WTC11 (cell line): ENCODE data around the gene WARS2. TPM values are rescaled to one million over a fixed set of nuclear protein-coding genes. Genes with fewer than 3 reads are reported as not detected.

Experiments
- CBFB ChIP-seq: sonication (generic); formaldehyde crosslinking; IDR thresholded peaks from 2 replicates; pipeline ENCODE4 v1.8.1; 2022; ENCODE audit warnings: mild to moderate bottlenecking, low read depth, missing genetic modification reagents
- JUN ChIP-seq: sonication (generic); formaldehyde crosslinking; IDR thresholded peaks from 2 replicates; pipeline ENCODE4 v1.8.0; 2023; ENCODE audit warnings: mild to moderate bottlenecking, missing genetic modification reagents
- TCF7 ChIP-seq: sonication (generic); formaldehyde crosslinking; IDR thresholded peaks from 2 replicates; pipeline ENCODE4 v1.8.0; 2022; ENCODE audit warnings: mild to moderate bottlenecking, low read depth, missing genetic modification reagents, moderate library complexity
- USF1 ChIP-seq: sonication (generic); formaldehyde crosslinking; IDR thresholded peaks from 2 replicates; pipeline ENCODE4 v1.8.0; 2022; ENCODE audit warnings: mild to moderate bottlenecking, missing genetic modification reagents
- ZNF512 ChIP-seq: sonication (generic); formaldehyde crosslinking; IDR thresholded peaks from 2 replicates; pipeline ENCODE4 v1.8.1; 2022; ENCODE audit warnings: missing genetic modification reagents, borderline replicate concordance
- total RNA-seq: library from RNA; stranded (reverse); gene quantifications from 3 replicates; pipeline ENCODE4 v1.2.3, GENCODE V29; 2021
- TF ChIP-seq, protein P1 (sequence below): sonication (generic); formaldehyde crosslinking; IDR thresholded peaks from 2 replicates; pipeline ENCODE4 v1.8.1; 2022; ENCODE audit warnings: low read depth, mild to moderate bottlenecking, moderate library complexity, missing genetic modification reagents, borderline replicate concordance
- TF ChIP-seq, protein P2 (sequence below): sonication (generic); formaldehyde crosslinking; IDR thresholded peaks from 2 replicates; pipeline ENCODE4 v1.8.1; 2023; ENCODE audit warnings: mild to moderate bottlenecking, moderate library complexity, missing genetic modification reagents
- TF ChIP-seq, protein P3 (sequence below): sonication (generic); formaldehyde crosslinking; IDR thresholded peaks from 2 replicates; pipeline ENCODE4 v1.8.1; 2023; ENCODE audit warnings: mild to moderate bottlenecking, missing genetic modification reagents, moderate library complexity
- TF ChIP-seq, protein P4 (sequence below): fragments of 250-450 bp; sonication (Bioruptor Pico); conservative IDR thresholded peaks from 2 replicates; pipeline ENCODE4 v1.9.0; 2021; ENCODE audit warnings: mild to moderate bottlenecking

Gene WARS2
- total RNA-seq, 1 experiment from 2014 or later, result 9.3 TPM

GRCh38 chr1:118981436-118981835 is 159.0 kb downstream of the WARS2 start (continued):
- TF ChIP-seq, protein P1, sequence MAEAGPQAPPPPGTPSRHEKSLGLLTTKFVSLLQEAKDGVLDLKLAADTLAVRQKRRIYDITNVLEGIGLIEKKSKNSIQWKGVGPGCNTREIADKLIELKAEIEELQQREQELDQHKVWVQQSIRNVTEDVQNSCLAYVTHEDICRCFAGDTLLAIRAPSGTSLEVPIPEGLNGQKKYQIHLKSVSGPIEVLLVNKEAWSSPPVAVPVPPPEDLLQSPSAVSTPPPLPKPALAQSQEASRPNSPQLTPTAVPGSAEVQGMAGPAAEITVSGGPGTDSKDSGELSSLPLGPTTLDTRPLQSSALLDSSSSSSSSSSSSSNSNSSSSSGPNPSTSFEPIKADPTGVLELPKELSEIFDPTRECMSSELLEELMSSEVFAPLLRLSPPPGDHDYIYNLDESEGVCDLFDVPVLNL, result no peak
- no peak for TF ChIP-seq ZNF512 (CRISPR knock-in tag)
- TF ChIP-seq CBFB (CRISPR knock-in tag), result no peak
- TF ChIP-seq USF1 (CRISPR knock-in tag), result no peak
- TF ChIP-seq JUN, result no peak
- TF ChIP-seq, protein P2, sequence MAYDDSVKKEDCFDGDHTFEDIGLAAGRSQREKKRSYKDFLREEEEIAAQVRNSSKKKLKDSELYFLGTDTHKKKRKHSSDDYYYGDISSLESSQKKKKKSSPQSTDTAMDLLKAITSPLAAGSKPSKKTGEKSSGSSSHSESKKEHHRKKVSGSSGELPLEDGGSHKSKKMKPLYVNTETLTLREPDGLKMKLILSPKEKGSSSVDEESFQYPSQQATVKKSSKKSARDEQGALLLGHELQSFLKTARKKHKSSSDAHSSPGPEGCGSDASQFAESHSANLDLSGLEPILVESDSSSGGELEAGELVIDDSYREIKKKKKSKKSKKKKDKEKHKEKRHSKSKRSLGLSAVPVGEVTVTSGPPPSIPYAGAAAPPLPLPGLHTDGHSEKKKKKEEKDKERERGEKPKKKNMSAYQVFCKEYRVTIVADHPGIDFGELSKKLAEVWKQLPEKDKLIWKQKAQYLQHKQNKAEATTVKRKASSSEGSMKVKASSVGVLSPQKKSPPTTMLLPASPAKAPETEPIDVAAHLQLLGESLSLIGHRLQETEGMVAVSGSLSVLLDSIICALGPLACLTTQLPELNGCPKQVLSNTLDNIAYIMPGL, result no peak
- TF ChIP-seq, protein P3, sequence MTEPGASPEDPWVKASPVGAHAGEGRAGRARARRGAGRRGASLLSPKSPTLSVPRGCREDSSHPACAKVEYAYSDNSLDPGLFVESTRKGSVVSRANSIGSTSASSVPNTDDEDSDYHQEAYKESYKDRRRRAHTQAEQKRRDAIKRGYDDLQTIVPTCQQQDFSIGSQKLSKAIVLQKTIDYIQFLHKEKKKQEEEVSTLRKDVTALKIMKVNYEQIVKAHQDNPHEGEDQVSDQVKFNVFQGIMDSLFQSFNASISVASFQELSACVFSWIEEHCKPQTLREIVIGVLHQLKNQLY, result no peak
- TF ChIP-seq TCF7, result no peak
- TF ChIP-seq, protein P4, sequence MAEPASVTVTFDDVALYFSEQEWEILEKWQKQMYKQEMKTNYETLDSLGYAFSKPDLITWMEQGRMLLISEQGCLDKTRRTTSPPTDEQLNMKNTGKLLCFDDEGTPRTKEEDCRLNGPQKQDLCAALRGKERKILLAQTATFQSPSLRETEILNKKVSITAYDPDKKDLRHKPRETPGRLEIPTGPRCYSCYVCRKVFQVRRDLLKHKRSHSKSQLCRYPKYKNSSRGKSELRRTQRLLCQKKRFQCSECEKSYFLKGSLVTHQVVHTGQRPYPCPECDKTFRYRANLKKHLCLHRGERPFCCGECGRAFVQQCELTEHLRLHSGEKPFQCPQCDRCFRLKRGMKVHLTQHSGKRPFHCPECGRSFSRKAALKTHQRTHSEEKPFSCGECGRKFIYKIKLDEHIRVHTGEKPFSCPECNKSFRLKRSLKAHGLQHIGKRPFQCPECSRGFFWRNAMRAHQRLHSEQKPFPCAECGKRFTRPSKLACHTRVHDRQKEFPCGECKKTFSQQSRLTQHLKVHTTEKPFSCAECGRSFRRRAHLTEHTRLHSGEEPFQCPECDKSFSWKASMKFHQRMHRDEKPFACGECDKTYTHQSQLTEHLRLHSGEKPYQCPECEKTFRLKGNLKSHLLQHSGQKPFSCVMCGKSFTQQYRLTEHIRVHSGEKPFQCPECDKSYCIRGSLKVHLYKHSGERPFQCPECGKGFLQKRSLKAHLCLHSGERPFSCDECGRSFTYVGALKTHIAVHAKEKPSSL (CRISPR knock-in tag), result no peak

Other genes starting within 250 kb of the WARS2 start
- gene TBX15, start 152.3 kb downstream of the WARS2 start, total RNA-seq, result 0.07 to 0.11 TPM (median 0.09 TPM) in 3 replicates
- 0.53 to 1.0 TPM (median 0.80 TPM) in 3 replicates for gene HAO2, start 228.1 kb upstream of the WARS2 start, total RNA-seq